ENCODE measurements around the gene LGI4.

The LGI4 gene

GRCh38 chr19:35087393-35087792 lies 47.5 kb downstream of the LGI4 start:
- no peak for DNase-seq (ENCODE audit: low read depth in 2 of 2)

GRCh38 chr19:35086455-35086854 lies 48.4 kb downstream of the LGI4 start:
- DNase-seq (ENCODE audit: low read depth in 2 of 2): no peak

GRCh38 chr19:35085947-35086346 lies 48.9 kb downstream of the LGI4 start:
- DNase-seq (ENCODE audit: low read depth in 2 of 2): no peak

GRCh38 chr19:35084509-35084762 lies 50.4 kb downstream of the LGI4 start:
- DNase-seq (ENCODE audit: low read depth in 2 of 2): no peak

GRCh38 chr19:35083691-35084508 lies 51.0 kb downstream of the LGI4 start:
- no peak for DNase-seq (ENCODE audit: low read depth in 2 of 2)

- DNase-seq (ENCODE audit: low read depth in 2 of 2): no peak
These were observed 53.7 kb downstream of the LGI4 start for GRCh38 chr19:35081201-35081600.

GRCh38 chr19:35080613-35081170 lies 54.2 kb downstream of the LGI4 start:
- no peak for DNase-seq (ENCODE audit: low read depth in 2 of 2)

GRCh38 chr19:35079826-35080225 lies 55.0 kb downstream of the LGI4 start:
- no peak for DNase-seq (ENCODE audit: low read depth in 2 of 2)

- no peak for DNase-seq (ENCODE audit: low read depth in 2 of 2)
These were observed 57.2 kb downstream of the LGI4 start for GRCh38 chr19:35077411-35078223.

- DNase-seq (ENCODE audit: low read depth in 2 of 2): no peak
These were observed 58.2 kb downstream of the LGI4 start for GRCh38 chr19:35076657-35077056.

GRCh38 chr19:35076026-35076370 lies 58.9 kb downstream of the LGI4 start:
- no peak for DNase-seq (ENCODE audit: low read depth in 2 of 2)

- DNase-seq (ENCODE audit: low read depth in 2 of 2): no peak
These were observed 59.4 kb downstream of the LGI4 start for GRCh38 chr19:35075202-35076025.

Data from activated CD8-positive, alpha-beta memory T cell treated with anti-CD3 and anti-CD28 coated beads for 4 hours (primary cell).